GM18517 (cell line): ENCODE results near the gene IL16.

Experiments used
- ATAC-seq: cut with Tn5 transposase; IDR thresholded peaks from one replicate; pipeline ENCODE4 v1.9.1; 2021; ENCODE audit warnings: mild to moderate bottlenecking, moderate library complexity; ENCODE audit not compliant: unreplicated experiment

IL16 gene

DNA sequence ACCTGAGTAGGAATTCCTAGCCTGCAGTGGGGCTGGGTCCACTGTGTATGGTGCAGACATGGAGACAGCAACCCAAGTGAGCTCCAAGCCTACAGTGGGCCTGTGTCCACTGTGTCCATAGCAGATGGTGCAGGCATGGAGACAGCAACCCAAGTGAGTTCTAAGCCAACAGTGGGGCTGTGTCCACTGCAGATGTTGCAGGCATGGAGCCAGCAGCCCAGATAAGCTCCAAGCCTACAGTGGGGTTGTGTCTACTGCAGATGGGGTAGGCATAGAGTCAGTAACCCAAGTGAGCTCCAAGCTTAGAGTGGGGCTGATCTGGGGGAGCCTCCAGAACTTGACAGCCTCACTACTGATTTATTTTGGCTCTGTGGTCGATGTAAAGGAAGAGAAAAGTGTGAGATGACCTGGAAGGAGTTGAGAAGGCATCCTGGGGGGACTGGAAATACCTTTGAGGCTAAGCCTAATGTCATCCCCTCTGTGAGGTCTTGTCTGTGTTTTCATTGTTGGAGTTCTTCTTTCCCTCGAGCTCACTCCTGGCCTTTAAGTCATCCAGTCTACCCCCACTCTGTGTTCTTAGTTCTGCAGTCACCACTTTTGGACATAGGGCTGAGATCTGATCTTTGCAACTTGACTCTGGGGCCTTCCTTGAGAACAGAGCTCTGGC lies 22.4 kb upstream of the IL16 start:
- ATAC-seq: no peak

DNA sequence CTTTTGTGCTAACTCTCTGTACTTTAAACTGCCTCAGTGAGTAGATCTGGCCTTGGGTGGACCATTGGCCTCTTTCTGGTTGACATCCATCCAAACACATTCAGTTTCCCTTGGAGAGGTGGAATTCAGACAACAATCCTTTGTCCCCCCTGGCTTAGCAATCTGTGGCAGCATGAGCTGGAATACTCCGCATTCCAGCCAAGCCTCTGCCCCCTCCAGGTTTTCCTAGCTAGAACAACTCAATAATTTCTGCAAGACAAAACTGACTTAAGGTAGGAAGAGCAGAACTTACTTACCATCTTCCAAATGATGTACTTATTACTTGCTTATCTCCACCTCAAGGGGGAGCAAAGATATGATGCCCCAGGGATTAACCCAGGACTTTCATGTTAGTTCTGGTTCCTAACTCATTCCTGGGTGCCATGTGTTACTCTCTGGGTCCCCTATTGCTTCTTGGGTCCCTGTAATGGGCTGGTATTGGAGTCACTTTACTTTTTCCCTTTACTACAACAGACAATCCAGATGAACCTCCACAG lies 21.8 kb upstream of the IL16 start:
- ATAC-seq: no peak

DNA sequence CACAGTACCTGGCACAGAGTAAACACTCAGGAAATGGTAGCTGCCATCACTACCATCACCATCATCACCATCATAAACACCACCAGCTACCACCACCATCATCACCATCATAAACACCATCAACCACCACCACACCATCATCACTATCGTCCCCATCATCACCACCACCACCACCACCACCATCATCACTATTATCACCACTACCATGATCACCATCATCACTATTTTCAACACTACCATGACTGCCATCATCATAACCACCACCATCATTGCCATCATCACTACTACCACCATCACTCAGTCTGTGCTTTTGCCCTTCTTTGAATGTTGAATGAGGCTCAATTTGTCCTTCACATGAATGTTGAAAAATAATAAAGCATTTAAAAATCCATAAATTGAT lies 21.2 kb upstream of the IL16 start:
- no peak for ATAC-seq

DNA sequence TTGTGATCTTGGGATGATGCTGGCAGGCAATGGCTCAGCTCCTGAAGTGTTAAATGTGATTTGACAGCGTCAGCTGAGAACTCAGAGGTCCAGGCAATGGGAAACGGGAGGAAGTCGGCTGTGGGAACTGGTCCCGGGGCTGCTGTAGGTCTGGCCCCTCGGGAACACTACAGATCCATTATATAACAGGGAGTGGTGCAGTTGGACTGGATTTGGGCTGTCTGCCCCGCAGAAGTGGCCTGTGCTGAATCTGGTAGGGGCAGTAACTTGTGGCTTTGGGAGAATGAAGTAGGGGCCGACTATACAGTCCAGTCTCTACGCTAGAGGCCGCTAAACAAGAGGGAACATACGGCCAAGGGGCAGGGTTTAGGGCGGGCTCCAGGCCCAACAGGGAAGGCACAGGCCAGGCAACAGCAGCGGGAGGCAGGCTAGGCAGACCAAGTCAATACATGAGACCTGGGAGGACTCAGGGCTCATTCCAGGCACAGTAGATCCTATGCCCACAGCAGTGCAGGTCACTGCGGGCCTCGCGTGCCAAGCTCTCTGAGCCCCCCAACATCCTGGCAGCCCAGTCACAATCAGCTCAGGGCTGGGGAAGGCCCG lies 20.3 kb upstream of the IL16 start:
- ATAC-seq: no peak

DNA sequence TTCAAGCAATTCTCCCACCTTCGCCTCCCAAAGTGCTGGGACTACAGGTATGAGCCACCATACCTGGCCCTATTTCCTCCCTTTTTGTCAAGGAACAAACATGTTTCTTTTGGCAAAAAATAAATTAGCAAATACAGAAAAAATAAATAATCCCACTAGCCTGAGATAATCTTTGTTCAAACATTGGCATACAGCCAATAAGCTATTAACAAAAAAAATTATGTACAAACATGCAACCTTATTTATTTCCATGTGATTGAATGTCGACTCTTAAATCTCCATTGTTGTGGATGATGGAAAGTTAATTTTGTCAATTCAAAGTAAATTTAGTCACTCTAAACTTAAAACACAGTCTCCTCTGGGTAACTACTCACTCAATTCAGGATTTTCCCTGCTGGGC lies 18.3 kb upstream of the IL16 start:
- ATAC-seq: no peak

DNA sequence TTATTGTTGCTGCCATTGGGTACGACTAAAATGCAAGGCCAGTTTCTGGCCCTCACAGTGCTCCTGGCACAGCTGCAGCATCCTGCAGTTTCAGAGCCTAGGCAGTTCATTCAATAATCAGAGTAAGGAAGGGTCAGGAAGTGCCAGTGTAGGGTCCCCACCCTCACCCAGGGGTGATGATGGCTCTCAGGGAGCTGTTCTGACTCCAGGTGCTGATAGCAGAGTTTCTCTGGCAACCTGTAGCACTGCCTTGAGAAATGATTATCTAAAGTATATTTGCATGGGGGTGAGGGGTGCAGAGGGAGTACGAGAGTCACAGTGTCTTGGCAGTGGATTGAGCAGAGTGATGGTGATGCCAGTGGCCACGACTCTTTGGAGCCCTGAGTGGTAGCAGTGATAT lies 15.5 kb upstream of the IL16 start:
- ATAC-seq: no peak

DNA sequence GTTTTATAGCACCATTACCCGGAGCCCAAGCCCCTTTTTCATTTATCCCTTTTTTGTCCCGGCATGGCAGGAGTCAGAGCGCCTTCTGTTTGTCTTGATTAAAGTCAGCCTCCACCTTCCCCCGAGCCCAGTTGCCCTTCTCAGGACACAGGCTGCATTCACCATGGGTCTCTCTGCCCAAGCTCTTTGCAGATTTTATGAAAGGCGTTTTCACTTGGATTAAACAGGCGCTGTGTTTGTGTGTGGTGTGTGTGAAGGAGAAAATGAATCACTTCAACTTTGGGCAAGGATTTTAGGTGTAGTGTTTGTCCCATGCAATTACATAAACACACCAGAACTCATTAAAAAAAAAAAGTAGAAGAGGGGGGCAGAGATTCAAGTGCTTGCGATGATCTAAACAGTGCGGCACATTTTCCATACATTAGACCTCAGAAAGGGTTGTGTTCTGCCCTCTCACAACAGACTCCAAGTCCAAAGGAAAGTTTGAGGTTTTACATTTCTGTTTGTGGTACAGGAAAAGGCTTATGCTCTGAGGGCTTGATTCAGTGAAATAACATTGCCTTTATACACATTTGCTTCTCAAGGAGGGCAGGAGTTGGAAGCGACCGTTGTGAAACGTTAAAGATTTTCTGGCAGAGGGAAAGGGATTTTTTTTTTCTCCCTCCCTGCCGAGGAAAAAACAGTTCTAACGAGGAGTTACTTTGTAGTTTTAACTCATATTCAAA lies 14.5 kb upstream of the IL16 start:
- ATAC-seq: no peak

DNA sequence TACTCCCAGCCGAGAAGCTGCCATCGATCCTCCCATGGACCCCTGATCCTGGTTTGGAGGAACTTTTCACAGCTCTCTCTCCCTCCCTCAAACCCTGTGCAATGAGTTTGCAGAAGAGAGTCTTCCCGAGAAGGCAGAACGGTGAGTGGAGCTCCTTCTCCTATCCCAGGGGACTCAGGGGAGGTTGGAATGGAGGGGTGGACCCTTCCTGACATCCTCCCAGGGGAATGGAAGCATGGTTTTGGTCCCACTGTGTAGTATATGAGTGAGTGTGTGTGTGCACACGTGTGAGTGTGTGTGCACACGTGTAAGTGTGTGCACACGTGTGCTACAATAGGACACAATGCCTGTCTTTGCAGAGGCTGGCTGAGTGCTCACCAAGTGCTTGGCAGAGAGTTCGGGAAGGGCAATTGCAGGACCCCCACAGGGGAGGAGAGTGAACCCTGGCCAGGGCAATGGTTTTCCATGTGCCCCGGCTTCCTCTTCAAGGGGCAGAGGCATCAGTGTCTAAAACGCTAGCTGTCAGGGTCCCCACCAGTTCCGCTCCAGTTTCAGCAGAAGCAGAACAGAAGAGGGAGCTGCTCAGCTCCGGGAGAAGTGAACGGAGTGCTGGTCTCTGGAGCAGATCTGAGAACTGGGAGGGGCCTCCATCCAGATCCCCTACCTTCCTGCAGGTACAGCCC lies 13.8 kb upstream of the IL16 start:
- ATAC-seq: no peak

DNA sequence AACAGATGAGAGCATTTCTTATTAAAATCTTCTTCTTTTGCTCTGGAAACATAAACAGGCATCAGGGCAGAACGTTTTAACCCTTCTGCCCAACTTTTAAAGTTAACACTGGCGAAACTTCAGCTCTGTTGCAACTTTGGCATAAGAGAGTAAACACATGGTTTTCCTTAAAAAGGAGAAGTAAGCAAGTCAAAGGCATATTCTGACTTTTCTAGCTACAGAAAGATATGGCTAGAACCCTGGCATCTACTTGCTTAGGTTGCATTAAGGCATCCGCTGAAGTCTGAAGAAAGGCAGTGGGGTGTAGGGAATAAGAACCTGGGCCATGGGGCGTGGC lies 13.3 kb upstream of the IL16 start:
- ATAC-seq: no peak

DNA sequence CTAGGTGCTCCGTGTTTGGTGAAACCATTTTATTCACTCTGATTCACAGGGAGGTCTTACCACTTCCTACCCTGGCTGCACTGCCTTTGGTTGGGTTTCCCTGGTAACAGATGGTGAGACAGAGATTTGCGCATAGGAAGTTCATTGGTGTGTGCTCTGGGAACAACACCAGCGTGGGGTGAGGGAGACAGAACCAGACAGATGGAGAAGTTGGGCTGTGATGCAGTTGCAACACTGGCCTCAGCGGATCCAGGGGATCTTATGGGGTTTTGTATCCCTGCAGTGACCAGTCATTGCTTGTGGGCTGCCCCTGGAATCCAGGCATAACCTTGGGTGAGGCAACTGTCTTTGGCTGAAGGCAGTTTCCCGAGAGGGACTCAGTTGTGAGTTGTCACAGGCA lies 12.5 kb upstream of the IL16 start:
- ATAC-seq: no peak

DNA sequence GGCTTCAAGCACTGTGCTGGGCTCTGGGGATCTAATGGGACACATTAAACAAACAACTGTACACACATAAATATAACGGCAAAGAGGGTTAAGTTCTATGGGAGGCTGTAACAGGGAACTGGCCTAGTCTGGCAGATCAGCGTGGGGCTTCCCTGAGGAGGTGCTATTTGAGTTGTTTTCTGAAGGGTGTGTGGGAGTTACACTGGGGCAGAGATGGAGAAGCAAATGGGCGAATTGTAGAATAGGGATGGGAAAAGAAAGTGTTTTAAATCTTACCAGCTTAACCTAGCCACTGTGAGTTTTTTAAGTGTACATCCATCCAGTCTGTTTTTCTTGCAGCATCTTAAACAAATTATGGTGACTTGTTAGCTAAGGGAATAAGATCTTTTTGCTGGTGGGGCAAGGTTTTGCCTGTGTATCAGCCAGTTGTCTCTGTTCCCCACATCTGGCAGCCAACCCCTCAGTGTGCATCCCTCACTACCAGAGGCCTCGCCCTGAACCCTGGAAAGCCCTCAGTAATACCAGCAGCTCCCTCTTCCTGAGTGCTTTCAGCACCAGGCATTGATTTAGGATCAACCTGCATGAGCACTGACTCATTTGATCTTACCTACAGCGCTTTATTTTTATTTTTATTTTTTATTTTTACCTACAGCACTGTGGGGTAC lies 10.9 kb upstream of the IL16 start:
- ATAC-seq: no peak

DNA sequence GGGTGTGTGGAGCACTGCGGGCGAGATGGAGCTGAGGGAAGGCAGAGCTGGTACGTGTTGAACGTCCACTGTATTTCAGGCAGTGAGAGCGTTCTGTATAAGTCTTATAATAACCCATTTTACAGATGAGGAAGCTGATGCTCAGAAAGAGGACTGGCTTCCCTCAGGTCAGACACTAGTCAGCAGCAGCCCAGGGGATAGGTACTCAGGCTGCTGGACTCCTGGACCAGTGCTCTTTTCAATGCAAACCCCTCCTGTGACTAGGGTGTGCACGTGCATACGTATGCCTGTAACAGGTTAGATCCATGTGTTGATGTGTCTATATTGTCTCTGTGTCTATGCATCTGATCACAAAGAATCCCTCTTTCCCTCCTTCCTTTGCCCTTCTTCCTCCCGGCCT lies 8.3 kb upstream of the IL16 start:
- no peak for ATAC-seq

DNA sequence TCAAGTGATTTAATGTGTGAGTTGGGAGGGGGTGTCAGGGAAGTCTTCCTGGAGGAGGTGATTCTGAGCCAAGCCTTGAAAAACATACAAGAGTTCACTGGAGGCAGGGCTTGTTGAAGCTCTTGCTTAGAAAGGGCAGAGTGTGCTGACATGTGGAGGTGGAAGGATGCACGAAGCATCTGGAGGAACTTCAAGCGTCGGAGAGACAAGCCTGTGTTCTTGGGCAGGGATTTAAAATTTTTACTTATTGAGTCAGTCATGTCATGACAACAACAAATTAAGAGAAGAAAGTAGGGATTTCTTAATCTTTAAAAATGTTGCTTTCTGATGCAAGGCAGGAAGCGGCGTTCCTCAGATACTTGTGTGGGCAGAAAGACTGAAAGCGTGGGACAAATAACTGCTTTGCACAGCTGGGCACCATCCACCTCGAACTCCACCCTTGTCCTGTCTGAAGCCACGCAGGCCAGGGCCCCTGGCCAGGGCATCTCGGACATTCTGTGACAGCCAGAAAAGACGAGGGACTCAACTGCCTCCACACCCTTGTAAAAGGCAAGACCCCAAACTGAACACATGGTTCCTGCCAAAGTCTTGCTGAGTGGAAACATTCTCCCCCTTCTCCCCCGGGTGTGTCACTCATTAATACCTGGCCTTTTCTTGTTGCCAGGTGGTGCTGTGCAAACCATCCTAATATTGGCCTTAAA lies 6.9 kb upstream of the IL16 start:
- ATAC-seq: no peak

DNA sequence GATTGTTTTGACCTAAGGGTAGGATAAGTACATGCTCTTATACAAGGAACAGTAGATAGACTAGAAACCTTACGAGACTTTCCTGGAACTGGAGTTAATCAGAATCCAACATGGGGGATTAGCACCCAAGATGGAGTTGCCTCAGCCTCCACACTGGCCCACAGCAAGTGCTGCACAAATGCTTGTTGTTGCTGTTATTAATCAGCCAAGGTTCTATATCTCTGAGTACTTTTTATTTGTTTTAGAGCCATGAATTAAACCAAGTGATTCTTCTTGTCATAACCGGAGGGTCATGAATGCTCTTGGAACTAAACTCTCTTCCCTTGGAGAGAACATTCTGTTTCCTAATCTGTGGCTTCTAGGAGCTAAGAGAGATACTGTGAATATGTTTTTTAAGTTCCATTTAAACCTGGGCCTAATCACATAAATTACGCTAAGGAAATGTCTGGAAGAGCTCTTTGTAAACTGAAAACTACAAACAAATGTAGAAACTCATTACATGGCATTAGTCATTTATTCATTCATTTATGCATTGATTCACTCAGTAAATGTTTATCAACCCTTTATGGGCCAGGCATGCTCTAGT lies 5.7 kb upstream of the IL16 start:
- no peak for ATAC-seq

DNA sequence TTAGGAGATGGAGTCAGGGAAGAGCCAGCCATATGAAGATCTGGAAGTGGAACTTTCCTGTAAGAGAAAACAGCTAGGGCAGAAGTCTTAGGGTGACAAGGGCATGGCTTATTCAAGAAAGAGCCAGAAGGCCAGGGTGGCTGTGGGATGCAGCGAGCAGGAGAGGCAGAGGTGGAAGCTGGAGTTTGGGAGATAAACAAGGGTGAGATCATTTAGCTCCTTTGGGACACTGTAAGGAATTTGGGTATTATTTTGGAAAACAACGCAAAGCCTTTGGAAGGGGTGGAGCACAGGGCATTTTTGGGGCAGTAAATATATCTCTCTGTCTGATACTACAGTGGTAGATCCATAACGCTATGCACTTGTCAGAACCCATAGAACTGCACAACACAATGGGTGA lies 5.0 kb upstream of the IL16 start:
- ATAC-seq: no peak

DNA sequence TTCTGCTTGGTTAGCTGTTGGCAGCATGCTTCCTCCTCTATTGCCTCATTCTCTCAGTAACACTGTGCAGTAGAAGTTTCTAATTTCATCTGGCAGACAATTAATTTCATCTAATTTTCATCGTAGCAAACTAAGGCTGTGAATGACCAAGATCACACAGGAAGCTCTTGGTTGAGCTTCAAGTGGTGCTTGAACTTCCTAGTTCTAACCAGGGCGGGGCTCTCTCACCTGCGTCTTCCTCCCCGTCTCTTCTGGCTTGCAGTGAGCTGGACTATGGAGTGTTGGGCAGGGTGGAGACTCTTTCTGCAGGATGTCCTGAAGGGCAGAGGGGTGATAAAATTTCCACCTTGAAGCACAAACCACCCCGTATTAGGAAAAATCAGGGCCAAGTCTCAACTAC lies 2.0 kb upstream of the IL16 start:
- ATAC-seq: no peak

DNA sequence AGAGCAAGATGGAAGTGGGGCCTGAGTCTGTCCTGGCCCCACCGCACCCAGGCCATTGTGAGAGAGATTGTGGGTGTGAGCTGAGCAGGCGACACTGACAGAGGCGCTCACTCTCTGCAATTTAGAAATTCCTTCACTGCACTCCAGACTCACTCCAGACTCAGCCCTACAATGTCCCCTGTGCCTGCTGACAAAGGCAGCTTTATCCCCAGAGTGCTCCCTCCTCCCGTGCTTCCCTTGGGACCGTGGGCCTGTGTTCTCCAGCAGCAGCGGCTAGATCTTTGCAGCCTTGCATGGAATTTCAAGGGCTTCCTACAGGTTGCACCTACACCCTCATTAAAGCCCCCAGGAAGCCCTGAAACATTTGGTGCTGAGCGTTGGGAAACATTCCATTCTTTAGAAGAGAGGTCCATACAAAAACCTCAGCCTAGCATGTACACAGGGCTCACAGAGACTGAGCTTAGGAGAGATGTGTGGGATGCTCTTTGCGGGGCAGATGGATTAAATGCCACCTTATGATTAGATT lies 1.3 kb upstream of the IL16 start:
- no peak for ATAC-seq

DNA sequence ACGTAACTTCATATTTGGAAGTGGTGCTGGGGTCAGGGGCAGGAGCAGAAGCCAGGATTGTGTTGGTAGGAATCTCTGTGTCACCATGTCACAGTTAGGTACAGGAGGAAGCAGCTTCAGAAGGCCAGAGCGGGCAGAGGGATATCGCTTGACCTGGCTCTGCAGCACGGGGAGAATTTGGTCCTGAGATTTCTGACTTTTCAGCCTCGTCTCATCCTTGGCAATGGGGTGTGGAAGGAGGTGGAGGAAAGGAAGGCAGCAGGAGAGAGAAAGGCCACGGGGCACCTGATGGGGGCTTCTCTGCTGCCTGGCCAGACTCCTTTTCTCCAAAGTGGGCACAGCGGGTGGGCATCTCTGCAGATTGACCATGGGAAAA lies 564 bp downstream of the IL16 start:
- ATAC-seq: no peak

DNA sequence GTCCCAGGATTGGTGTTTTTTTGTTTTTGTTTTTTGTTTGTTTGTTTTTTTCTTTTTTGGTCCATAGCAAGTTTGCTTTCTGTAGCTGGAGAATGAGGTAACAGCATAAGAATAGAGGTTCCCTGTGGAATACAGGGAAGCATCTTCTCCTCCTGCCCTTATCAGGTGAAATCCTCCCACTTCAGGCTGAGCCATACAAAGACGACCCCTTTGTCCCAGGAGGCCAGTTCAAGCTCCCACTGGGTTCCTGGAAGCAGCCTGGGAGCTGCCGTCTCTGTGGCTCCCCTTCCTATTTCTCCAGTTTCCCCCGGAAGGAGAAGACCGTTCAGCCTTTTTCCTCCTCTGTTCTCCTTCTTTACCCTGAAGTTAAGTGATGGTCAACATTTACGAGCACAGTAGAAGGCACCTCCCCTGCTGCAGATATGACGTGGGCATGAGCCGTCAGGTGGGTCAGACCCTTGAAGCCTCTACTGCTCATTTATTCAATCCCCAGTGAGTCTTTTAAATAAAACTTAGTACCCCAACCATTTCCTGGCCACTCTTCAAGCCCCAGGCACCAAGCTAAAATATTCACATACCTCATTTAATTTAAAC lies 1.1 kb downstream of the IL16 start:
- ATAC-seq: no peak
